Right atrium auricular region (tissue), 2 donors: Measurements from ENCODE around the gene PAPSS2. TPM values are rescaled to one million over a fixed set of nuclear protein-coding genes. Genes with fewer than 3 reads are reported as not detected.

Experiments
- DNase-seq: peaks from one replicate; pipeline ENCODE4 v3.0.0-alpha.2; 2019; ENCODE audit warnings: low spot score
- H3K27ac ChIP-seq, 2 donors: fragments of 200-600 bp; sonication (generic); 1 replicate in 1 of 2; 2 replicates in 1 of 2; pipeline ENCODE4 v1.5.1; 2016 to 2019
- H3K27me3 ChIP-seq, 2 donors: fragments of 200-600 bp; sonication (generic); one replicate each; pipeline versions ENCODE4 v1.5.1 to v1.6.0; 2017 to 2019
- H3K36me3 ChIP-seq: fragments of 200-600 bp; sonication (generic); one replicate; pipeline ENCODE4 v1.5.1; 2016
- H3K4me1 ChIP-seq, 2 donors: fragments of 200-600 bp; sonication (generic); one replicate each; pipeline versions ENCODE4 v1.5.1 to v1.6.0; 2017 to 2019
- H3K4me3 ChIP-seq, 2 donors: fragments of 200-600 bp; sonication (generic); 1 replicate in 1 of 2; 2 replicates in 1 of 2; pipeline ENCODE4 v1.5.1; 2017 to 2019; ENCODE audit warnings: mild to moderate bottlenecking in 1 of 2, moderate library complexity in 1 of 2
- H3K9me3 ChIP-seq, 2 donors: fragments of 200-600 bp; sonication (generic); one replicate each; pipeline ENCODE4 v1.5.1; 2019
- CTCF ChIP-seq, 2 donors: fragments of 200-600 bp; sonication (generic); IDR thresholded peaks; one replicate each; pipeline ENCODE4 v1.5.1; 2019; ENCODE audit warnings: antibody characterized with exemption in 2 of 2
- total RNA-seq, 2 donors: library from RNA; depleted of rRNA; stranded (reverse); fragments of >200 nt; gene quantifications; one replicate each; pipeline ENCODE4 v1.1.0, GENCODE V29; 2016

Gene PAPSS2
- total RNA-seq, 2 donors from 2014 or later: 13.4 to 26.6 TPM

DNA sequence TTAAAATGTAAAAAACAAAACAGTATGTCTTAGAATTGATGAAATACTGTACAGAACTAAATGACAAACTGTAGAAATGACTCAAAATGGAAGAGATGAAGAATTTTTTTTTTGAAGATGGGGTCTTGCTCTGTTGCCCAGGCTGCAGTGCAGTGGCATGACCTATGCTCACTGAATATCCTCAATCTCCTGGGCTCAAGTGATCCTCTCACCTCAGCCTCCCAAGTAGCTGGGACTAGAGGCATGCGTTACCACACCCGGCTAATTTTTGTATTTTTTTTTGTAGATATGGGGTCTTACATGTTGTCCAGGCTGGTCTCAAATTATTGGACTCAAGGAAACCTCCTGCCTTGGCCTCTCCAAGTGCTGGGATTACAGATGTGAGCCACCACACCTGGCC is 121.9 kb downstream of the PAPSS2 start:
- peaks cover 30% of the 10 kb centered on the region for H3K36me3 ChIP-seq
- no peak for TF ChIP-seq CTCF (IDR thresholded peaks at IDR 0.05)
- no peak for DNase-seq
- H3K4me3 ChIP-seq: no peak overlapping the region
- no peak overlapping the region for H3K27ac ChIP-seq
- H3K4me1 ChIP-seq: no peaks in the 10 kb centered on the region
- no peaks in the 10 kb centered on the region for H3K27me3 ChIP-seq
- no peaks in the 10 kb centered on the region for H3K9me3 ChIP-seq

DNA sequence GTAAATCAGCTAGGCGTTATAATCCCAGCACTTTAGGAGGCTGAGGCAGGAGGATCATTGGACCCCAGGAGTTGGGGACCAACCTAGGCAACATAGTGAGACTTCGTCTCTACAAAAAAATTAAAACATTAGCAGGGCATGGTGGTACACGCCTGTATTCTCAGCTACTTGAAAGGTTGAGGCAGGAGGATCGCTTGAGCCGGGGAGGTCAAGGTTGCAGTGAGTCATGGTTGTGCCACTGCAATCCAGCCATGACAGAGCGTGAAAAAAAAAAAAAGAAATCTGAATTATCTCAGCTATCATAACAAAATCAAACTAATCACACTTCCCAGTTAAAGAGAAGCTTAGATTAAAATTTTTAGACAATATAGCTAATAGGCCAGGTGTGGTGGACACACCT is 123.0 kb downstream of the PAPSS2 start:
- H3K4me1 ChIP-seq: no peaks in the 10 kb centered on the region
- H3K4me3 ChIP-seq: no peak overlapping the region
- H3K27ac ChIP-seq: no peak overlapping the region
- H3K9me3 ChIP-seq: no peaks in the 10 kb centered on the region
- TF ChIP-seq CTCF (IDR thresholded peaks at IDR 0.05): no peak
- no peak for DNase-seq
- H3K27me3 ChIP-seq: no peaks in the 10 kb centered on the region
- peaks cover 31% of the 10 kb centered on the region for H3K36me3 ChIP-seq

DNA sequence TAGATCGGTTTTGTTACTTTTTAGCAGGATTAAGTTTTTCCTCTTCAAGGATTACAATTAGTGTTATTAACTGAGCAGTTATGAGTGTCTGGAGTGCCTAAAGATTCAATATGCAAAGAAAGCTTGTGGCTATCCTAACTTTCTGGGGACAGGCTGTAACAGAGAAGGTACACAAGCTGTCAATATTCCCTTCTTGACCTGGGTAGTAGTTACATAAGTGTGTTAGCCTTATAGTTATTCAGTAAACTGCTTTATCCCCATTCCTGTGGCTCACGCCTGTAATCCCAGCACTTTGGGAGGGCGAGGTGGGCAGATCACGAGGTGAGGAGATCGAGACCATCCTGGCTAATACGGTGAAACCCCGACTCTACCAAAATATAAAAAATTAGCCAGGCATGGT is 126.7 kb downstream of the PAPSS2 start:
- no peak for DNase-seq
- Histone ChIP-seq H3K27ac (no peak overlapping the region), H3K27me3 (no peaks in the 10 kb centered on the region), H3K36me3 (peaks cover 38% of the 10 kb centered on the region), H3K4me3 (no peak overlapping the region), H3K4me1 (no peaks in the 10 kb centered on the region), H3K9me3 (no peaks in the 10 kb centered on the region)
- no peak for TF ChIP-seq CTCF (IDR thresholded peaks at IDR 0.05)

- Histone ChIP-seq H3K36me3 (peaks cover 32% of the 10 kb centered on the region), H3K9me3 (no peaks in the 10 kb centered on the region), H3K27ac (no peak overlapping the region), H3K4me1 (peaks cover 0 to 17% of the 10 kb centered on the region in 2 donors), H3K27me3 (no peaks in the 10 kb centered on the region), H3K4me3 (no peak overlapping the region)
- TF ChIP-seq CTCF (IDR thresholded peaks at IDR 0.05): no peak
- no peak for DNase-seq
Observed at GRCh38 chr10:87790185-87790584, 130.5 kb downstream of the PAPSS2 start.

DNA sequence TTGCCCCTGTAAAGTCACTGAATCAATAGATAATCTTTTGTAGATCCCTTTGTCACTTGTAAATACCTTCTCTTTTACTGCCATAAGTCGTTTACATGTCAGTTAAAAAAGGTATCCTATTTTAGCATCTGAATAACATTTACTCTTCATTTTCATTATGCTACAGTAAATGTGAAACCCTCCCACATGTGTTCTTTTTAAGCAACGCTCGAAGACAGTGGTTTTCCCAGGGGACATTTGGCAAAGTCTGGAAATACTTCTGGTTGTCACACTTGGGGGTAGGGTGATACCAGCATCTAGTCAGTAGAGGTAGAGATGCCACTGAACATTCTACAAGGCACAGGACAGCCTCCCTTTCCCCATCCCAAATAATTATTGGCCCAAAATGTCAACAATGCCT is 134.6 kb downstream of the PAPSS2 start:
- no peaks in the 10 kb centered on the region for H3K27me3 ChIP-seq
- H3K36me3 ChIP-seq: peaks cover 19% of the 10 kb centered on the region
- TF ChIP-seq CTCF (IDR thresholded peaks at IDR 0.05): no peak
- DNase-seq: no peak
- no peaks in the 10 kb centered on the region for H3K9me3 ChIP-seq
- no peak overlapping the region for H3K27ac ChIP-seq
- no peak overlapping the region for H3K4me3 ChIP-seq
- peaks cover 0 to 21% of the 10 kb centered on the region in 2 donors for H3K4me1 ChIP-seq

Other genes with a start within 250 kb of the PAPSS2 start
- 10 to 100 TPM in 1 of 2 donors, 1 to 10 TPM in 1; 9.9 to 10.6 TPM for gene MINPP1, start 155.0 kb upstream of the PAPSS2 start, total RNA-seq
- gene ATAD1, start 158.3 kb downstream of the PAPSS2 start, total RNA-seq: 10 to 100 TPM; 59.5 to 80.3 TPM
- under 1 TPM; 0.28 to 0.56 TPM for gene KLLN, start 203.7 kb downstream of the PAPSS2 start, total RNA-seq
- gene PTEN, start 203.7 kb downstream of the PAPSS2 start, total RNA-seq: 10 to 100 TPM; 46.5 to 55.9 TPM